ENCODE results near the gene SPINT1. TPM values are rescaled to one million over a fixed set of nuclear protein-coding genes. Genes with fewer than 3 reads are reported as not detected.

SPINT1 gene
- total and polyA plus RNA-seq, 2 of the 13 experiments (the other 11 are each of a cell fraction or from before 2014, with no cell fraction given): 0.49 to 2.5 TPM

DNA sequence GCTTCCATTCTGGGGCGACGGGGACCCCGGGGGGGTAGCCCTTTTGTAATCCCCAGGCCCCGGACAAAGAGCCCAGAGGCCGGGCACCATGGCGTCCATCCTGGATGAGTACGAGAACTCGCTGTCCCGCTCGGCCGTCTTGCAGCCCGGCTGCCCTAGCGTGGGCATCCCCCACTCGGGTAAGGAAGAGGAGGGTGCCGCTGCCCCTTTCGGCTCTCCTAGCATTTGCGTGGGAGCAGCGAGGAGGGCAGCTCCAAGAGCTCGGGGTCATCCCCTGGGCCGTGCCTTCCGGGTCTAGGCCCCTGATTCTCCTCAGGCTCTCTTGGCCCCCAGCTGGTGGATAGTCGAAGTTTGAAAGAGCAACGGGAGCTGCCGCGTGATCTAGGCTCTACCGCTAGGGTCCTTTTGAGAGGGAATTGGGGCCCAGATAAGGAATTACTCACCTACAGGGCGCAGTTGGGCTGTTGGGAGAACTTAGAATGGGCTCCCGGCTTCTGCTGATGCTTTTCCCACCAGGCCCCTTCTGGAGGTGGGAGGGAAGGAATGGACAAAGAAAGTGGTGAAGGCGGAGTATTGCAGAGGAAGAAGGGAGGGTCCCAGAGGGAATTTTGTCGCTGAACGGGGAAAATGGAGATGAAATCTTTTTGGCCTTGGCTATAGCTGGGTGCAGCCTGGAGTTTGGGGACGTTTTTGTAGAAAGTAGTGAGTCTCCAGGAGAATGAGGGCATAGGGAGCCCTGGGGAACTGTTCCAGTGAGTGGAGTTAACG lies 51.0 kb downstream of the SPINT1 start (continued):
- TF ChIP-seq, protein P1, sequence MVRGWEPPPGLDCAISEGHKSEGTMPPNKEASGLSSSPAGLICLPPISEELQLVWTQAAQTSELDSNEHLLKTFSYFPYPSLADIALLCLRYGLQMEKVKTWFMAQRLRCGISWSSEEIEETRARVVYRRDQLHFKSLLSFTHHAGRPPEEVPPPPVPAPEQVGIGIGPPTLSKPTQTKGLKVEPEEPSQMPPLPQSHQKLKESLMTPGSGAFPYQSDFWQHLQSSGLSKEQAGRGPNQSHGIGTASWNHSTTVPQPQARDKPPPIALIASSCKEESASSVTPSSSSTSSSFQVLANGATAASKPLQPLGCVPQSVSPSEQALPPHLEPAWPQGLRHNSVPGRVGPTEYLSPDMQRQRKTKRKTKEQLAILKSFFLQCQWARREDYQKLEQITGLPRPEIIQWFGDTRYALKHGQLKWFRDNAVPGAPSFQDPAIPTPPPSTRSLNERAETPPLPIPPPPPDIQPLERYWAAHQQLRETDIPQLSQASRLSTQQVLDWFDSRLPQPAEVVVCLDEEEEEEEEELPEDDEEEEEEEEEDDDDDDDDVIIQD (CRISPR knock-in tag; IDR thresholded peaks at IDR 0.05; ENCODE audit: low read depth): no peak
- no peak for TF ChIP-seq ZNF354B (CRISPR knock-in tag; IDR thresholded peaks at IDR 0.05)
- TF ChIP-seq ZNF264 (CRISPR knock-in tag; IDR thresholded peaks at IDR 0.05): no peak
- no peak for TF ChIP-seq IRF2 (CRISPR knock-in tag; IDR thresholded peaks at IDR 0.05)
- TF ChIP-seq, protein P2, sequence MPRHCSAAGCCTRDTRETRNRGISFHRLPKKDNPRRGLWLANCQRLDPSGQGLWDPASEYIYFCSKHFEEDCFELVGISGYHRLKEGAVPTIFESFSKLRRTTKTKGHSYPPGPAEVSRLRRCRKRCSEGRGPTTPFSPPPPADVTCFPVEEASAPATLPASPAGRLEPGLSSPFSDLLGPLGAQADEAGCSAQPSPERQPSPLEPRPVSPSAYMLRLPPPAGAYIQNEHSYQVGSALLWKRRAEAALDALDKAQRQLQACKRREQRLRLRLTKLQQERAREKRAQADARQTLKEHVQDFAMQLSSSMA (CRISPR knock-in tag; IDR thresholded peaks at IDR 0.05): peak; percentile 7; the same call in 1 of the 2 replicates
- TF ChIP-seq, protein P3, sequence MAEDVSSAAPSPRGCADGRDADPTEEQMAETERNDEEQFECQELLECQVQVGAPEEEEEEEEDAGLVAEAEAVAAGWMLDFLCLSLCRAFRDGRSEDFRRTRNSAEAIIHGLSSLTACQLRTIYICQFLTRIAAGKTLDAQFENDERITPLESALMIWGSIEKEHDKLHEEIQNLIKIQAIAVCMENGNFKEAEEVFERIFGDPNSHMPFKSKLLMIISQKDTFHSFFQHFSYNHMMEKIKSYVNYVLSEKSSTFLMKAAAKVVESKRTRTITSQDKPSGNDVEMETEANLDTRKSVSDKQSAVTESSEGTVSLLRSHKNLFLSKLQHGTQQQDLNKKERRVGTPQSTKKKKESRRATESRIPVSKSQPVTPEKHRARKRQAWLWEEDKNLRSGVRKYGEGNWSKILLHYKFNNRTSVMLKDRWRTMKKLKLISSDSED (CRISPR knock-in tag; IDR thresholded peaks at IDR 0.05): no peak
- TF ChIP-seq, protein P4, sequence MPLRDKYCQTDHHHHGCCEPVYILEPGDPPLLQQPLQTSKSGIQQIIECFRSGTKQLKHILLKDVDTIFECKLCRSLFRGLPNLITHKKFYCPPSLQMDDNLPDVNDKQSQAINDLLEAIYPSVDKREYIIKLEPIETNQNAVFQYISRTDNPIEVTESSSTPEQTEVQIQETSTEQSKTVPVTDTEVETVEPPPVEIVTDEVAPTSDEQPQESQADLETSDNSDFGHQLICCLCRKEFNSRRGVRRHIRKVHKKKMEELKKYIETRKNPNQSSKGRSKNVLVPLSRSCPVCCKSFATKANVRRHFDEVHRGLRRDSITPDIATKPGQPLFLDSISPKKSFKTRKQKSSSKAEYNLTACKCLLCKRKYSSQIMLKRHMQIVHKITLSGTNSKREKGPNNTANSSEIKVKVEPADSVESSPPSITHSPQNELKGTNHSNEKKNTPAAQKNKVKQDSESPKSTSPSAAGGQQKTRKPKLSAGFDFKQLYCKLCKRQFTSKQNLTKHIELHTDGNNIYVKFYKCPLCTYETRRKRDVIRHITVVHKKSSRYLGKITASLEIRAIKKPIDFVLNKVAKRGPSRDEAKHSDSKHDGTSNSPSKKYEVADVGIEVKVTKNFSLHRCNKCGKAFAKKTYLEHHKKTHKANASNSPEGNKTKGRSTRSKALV (CRISPR knock-in tag; IDR thresholded peaks at IDR 0.05): no peak
- TF ChIP-seq ONECUT2 (CRISPR knock-in tag; IDR thresholded peaks at IDR 0.05): no peak
- TF ChIP-seq WIZ (CRISPR knock-in tag; IDR thresholded peaks at IDR 0.05): no peak
- no peak for TF ChIP-seq MAFG (CRISPR knock-in tag; IDR thresholded peaks at IDR 0.05)
- TF ChIP-seq MED8 (CRISPR knock-in tag; IDR thresholded peaks at IDR 0.05; ENCODE audit: insufficient replicate concordance): no peak
- TF ChIP-seq ZMAT3 (CRISPR knock-in tag; conservative IDR thresholded peaks at IDR 0.05): no peak; the same call in 1 of the 2 replicates
- TF ChIP-seq, protein P5, sequence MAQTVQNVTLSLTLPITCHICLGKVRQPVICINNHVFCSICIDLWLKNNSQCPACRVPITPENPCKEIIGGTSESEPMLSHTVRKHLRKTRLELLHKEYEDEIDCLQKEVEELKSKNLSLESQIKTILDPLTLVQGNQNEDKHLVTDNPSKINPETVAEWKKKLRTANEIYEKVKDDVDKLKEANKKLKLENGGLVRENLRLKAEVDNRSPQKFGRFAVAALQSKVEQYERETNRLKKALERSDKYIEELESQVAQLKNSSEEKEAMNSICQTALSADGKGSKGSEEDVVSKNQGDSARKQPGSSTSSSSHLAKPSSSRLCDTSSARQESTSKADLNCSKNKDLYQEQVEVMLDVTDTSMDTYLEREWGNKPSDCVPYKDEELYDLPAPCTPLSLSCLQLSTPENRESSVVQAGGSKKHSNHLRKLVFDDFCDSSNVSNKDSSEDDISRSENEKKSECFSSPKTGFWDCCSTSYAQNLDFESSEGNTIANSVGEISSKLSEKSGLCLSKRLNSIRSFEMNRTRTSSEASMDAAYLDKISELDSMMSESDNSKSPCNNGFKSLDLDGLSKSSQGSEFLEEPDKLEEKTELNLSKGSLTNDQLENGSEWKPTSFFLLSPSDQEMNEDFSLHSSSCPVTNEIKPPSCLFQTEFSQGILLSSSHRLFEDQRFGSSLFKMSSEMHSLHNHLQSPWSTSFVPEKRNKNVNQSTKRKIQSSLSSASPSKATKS (CRISPR knock-in tag; IDR thresholded peaks at IDR 0.05): no peak
- TF ChIP-seq MBD4 (IDR thresholded peaks at IDR 0.05; ENCODE audit: borderline replicate concordance, low read length): no peak
- no peak for TF ChIP-seq HES4 (CRISPR knock-in tag; IDR thresholded peaks at IDR 0.05; ENCODE audit: borderline replicate concordance)
- TF ChIP-seq ZFY (CRISPR knock-in tag; IDR thresholded peaks at IDR 0.05): peak; percentile 84
- TF ChIP-seq ZSCAN29 (CRISPR knock-in tag; conservative IDR thresholded peaks at IDR 0.05): no peak
- TF ChIP-seq KAT7 (CRISPR knock-in tag; IDR thresholded peaks at IDR 0.05; ENCODE audit: borderline replicate concordance): no peak
- TF ChIP-seq SALL2 (CRISPR knock-in tag; IDR thresholded peaks at IDR 0.05): no peak
